OCI-LY3 (cell line): ENCODE data around the gene TNRC6C.

Source experiments
- H2AFZ ChIP-seq: fragments of 200-600, 300-600 bp; shearing (Covaris generic); 2 replicates; pipeline ENCODE4 v1.6.0; 2014; ENCODE audit warnings: antibody characterized with exemption, low read depth, low read length
- H3K27ac ChIP-seq: fragments of 200-600, 300-600 bp; sonication (generic); 2 replicates; pipeline ENCODE4 v1.5.1; 2014; ENCODE audit warnings: mild to moderate bottlenecking, low read length, moderate library complexity, mixed read lengths
- H3K27me3 ChIP-seq: fragments of 200-600, 300-600 bp; sonication (generic); 2 replicates; pipeline ENCODE4 v1.6.1; 2014; ENCODE audit warnings: low read depth, low read length, mixed read lengths
- H3K36me3 ChIP-seq: fragments of 200-600, 300-600 bp; sonication (generic); replicated peaks from 2 replicates; pipeline ENCODE3; 2014; ENCODE audit warnings: low read depth, low read length, mixed read lengths
- H3K4me1 ChIP-seq: fragments of 300-600, 200-600 bp; sonication (generic); 2 replicates; pipeline ENCODE4 v1.6.1; 2014; ENCODE audit warnings: low read length, mixed read lengths
- H3K4me2 ChIP-seq: fragments of 200-600, 300-600 bp; sonication (generic); 2 replicates; pipeline ENCODE4 v1.6.1; 2014; ENCODE audit warnings: low read length, mixed read lengths
- H3K4me3 ChIP-seq: fragments of 300-600, 200-600 bp; sonication (generic); 2 replicates; pipeline ENCODE4 v1.5.1; 2014; ENCODE audit warnings: antibody characterized with exemption, mild to moderate bottlenecking, low read length, moderate library complexity
- H3K79me2 ChIP-seq: fragments of 300-600, 200-600 bp; shearing (Covaris generic); 2 replicates; pipeline ENCODE4 v1.6.1; 2014; ENCODE audit warnings: mild to moderate bottlenecking, low read length, mixed read lengths
- H3K9ac ChIP-seq: fragments of 300-600, 200-600 bp; shearing (Covaris generic); 2 replicates; pipeline ENCODE4 v1.6.0; 2014; ENCODE audit warnings: mild to moderate bottlenecking, low read length, moderate library complexity
- H3K9me3 ChIP-seq: fragments of 200-600, 300-600 bp; shearing (Covaris generic); 2 replicates; pipeline ENCODE4 v1.6.1; 2014; ENCODE audit warnings: low read length, mixed read lengths; ENCODE audit not compliant: insufficient read depth
- H4K20me1 ChIP-seq: fragments of 200-600, 300-600 bp; sonication (generic); 2 replicates; pipeline ENCODE4 v1.6.1; 2016; ENCODE audit warnings: low read length, mixed read lengths; ENCODE audit not compliant: insufficient read depth
- EZH2phosphoT487 ChIP-seq: fragments of 200-600 bp; shearing (Covaris generic); IDR thresholded peaks from 2 replicates; pipeline ENCODE4 v1.6.1; 2018; ENCODE audit warnings: antibody characterized with exemption, mixed run types, low read depth
- TF ChIP-seq, protein P1 (sequence below): fragments of 200-600, 300-600 bp; sonication (generic); IDR thresholded peaks from 2 replicates; pipeline ENCODE4 v1.5.1; 2014; ENCODE audit warnings: antibody characterized with exemption, low read length, low read depth

TNRC6C gene

DNA sequence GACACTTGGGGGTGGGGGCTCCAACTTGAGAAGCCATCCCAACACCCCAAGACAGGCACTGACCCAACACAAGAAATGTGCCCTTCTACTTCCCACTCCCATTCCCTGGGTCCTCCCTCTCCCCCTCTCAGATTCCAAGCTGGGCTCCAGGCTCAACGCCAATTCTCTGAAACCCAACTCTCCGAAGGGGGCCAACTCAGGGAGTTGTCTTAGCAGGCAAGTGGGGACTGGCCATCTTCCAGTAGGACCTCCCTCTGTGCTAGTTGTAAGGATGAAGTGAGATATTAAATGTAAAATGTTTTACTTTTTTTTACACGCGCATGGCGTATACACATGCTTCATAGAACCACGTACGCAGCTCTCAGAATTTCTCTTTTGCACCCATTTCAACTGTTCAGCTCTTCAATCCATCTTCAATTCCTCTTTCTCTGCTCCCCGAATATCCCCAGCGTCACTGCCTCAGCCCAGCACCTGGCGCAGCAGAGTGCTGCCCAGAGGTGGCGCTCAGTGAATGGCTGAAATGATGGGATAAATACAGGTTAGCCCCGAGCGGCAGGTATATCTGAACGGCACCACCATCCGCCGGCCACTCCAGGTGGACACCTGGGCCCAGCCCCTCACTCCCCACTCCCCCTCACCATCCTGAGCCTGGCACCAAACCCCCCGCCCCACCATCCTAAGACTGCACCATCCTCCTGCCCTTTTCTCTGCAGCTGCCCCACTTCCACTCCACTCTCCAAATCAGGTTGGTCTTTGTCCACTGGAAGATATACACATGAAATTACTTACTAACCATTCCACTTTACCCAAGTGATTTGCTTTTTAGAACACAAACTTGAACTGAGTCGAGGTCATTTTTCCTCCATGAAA, 43.9 kb upstream of the TNRC6C start:
- H3K4me3 ChIP-seq = no peak overlapping the region
- no peak for TF ChIP-seq EZH2phosphoT487
- TF ChIP-seq, protein P1, sequence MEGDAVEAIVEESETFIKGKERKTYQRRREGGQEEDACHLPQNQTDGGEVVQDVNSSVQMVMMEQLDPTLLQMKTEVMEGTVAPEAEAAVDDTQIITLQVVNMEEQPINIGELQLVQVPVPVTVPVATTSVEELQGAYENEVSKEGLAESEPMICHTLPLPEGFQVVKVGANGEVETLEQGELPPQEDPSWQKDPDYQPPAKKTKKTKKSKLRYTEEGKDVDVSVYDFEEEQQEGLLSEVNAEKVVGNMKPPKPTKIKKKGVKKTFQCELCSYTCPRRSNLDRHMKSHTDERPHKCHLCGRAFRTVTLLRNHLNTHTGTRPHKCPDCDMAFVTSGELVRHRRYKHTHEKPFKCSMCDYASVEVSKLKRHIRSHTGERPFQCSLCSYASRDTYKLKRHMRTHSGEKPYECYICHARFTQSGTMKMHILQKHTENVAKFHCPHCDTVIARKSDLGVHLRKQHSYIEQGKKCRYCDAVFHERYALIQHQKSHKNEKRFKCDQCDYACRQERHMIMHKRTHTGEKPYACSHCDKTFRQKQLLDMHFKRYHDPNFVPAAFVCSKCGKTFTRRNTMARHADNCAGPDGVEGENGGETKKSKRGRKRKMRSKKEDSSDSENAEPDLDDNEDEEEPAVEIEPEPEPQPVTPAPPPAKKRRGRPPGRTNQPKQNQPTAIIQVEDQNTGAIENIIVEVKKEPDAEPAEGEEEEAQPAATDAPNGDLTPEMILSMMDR = peak; percentile 26; the same call in 1 of the 2 replicates
- no peak overlapping the region for H3K4me2 ChIP-seq
- peaks cover 41% of the 10 kb centered on the region for H3K27me3 ChIP-seq
- no peak overlapping the region for H2AFZ ChIP-seq
- H3K4me1 ChIP-seq = peaks cover 8% of the 10 kb centered on the region
- H3K27ac ChIP-seq = no peak overlapping the region
- H3K79me2 ChIP-seq = no peaks in the 10 kb centered on the region
- no peaks in the 10 kb centered on the region for H3K9me3 ChIP-seq
- no peak overlapping the region for H3K9ac ChIP-seq
- peaks cover 15% of the 10 kb centered on the region for H4K20me1 ChIP-seq
- no peaks in the 10 kb centered on the region for H3K36me3 ChIP-seq

DNA sequence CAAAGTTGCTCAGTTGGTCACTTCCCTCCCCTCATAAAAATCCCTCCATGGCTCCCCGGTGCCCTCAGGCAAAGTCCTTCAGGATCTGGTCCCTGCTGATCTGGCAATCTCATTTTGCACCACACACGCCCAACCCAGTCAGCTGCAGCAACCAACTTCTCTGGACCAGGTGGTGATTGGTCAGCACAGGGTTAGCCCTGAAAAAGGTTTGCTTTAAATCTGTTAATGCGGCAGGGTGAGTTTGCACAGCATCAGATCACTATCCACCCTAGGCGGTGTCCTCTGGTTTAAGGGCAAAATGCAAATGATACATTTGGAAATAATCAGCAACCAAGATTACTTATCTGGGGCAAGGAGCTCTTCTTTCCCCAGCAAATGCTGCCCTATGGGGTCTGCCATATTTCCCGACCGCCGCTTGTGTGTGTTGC, 42.9 kb upstream of the TNRC6C start:
- Histone ChIP-seq H2AFZ (no peak overlapping the region), H3K27ac (no peak overlapping the region), H3K79me2 (no peaks in the 10 kb centered on the region), H3K27me3 (peaks cover 45% of the 10 kb centered on the region), H3K4me1 (peaks cover 8% of the 10 kb centered on the region), H3K9ac (no peak overlapping the region), H3K9me3 (no peaks in the 10 kb centered on the region), H3K36me3 (no peaks in the 10 kb centered on the region), H3K4me2 (no peak overlapping the region), H4K20me1 (peaks cover 15% of the 10 kb centered on the region), H3K4me3 (no peak overlapping the region)
- TF ChIP-seq, protein P1 = no peak
- TF ChIP-seq EZH2phosphoT487 = no peak

DNA sequence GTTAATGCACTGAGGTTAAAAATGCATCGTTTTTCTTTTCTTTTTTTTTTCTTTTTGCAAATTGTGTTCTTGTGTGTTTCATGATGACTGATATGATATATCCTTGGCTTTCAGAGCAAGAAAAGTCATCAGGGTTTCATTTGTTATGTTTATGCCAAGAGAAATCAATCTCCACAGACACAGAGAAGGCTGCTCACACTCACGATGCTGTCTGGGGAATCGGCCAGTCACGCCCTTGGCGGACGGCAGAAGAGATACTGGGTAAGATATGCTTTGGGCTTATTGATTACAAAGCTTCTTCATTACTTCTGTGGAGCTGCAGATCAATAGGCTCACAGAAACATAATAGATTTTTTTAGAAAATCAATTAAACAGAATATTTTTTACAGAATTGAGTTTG, 42.2 kb upstream of the TNRC6C start:
- peaks cover 15% of the 10 kb centered on the region for H4K20me1 ChIP-seq
- no peak overlapping the region for H3K9ac ChIP-seq
- no peak overlapping the region for H3K27ac ChIP-seq
- H3K79me2 ChIP-seq = no peaks in the 10 kb centered on the region
- H2AFZ ChIP-seq = no peak overlapping the region
- no peak overlapping the region for H3K4me3 ChIP-seq
- H3K36me3 ChIP-seq = no peaks in the 10 kb centered on the region
- TF ChIP-seq EZH2phosphoT487 = no peak
- TF ChIP-seq, protein P1 = no peak
- peaks cover 8% of the 10 kb centered on the region for H3K4me1 ChIP-seq
- peaks cover 46% of the 10 kb centered on the region for H3K27me3 ChIP-seq
- no peaks in the 10 kb centered on the region for H3K9me3 ChIP-seq
- no peak overlapping the region for H3K4me2 ChIP-seq

DNA sequence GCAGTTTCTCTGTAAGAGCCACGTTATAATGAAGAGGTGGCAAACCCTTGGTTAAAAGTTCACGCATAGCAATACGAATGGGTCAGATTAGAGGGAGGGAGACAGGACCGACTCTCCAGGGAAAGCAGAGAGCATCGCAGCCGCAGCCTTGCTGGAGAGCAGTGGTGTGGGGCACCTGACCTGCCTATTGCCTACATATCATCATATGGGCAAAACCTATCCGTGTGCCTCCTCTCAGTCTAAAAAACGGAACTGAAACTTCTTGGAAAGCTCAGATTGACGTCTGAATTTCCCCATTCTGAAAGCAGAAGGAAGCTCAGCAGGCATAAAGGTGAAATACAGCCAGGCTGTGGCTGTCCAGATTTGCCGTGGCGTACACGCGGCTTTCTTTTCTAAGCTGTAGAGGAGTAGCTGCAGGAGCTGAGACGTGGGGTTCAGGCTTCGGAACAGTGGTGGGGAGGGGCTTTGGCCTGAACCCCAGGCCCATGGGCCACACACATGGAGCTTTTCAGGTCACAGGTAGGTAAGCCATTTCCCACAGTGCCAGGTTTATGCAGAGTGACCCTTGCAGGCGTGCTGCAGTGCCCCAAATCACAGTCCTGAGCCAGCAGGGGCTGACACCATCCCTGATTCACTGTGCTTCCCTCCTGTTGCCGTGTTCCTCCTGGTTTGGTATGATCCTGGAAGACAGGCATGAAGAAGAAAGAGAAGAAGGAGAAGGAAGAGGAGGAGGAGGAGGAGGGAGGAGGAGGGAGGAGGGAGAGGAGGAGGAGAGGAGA, 41.6 kb upstream of the TNRC6C start:
- Histone ChIP-seq H3K27ac (no peak overlapping the region), H3K9me3 (no peaks in the 10 kb centered on the region), H3K4me2 (peak overlapping the region; percentile 29), H3K4me1 (peaks cover 8% of the 10 kb centered on the region), H4K20me1 (peaks cover 15% of the 10 kb centered on the region), H3K4me3 (no peak overlapping the region), H2AFZ (no peak overlapping the region), H3K27me3 (peaks cover 52% of the 10 kb centered on the region), H3K9ac (no peak overlapping the region), H3K79me2 (no peaks in the 10 kb centered on the region), H3K36me3 (no peaks in the 10 kb centered on the region)
- TF ChIP-seq, protein P1 = no peak
- TF ChIP-seq EZH2phosphoT487 = no peak
